ENCODE data around the gene IL18. TPM values are rescaled to one million over a fixed set of nuclear protein-coding genes. Genes with fewer than 3 reads are reported as not detected.
A peak's percentile ranks its signal among the peaks of the same experiment; 100 is the strongest.

The IL18 gene
- polyA plus RNA-seq, 1 donor (not counting 4 experiments of a cell fraction or from before 2014, with no cell fraction given) = 205 TPM

GRCh38 chr11:112114460-112114859 is 49.4 kb downstream of the IL18 start:
- no peak overlapping the region for H2AFZ ChIP-seq (ENCODE audit: control insufficient read depth, low read length)
- no peak for TF ChIP-seq CTCF (optimal IDR thresholded peaks at IDR 0.05 in 1 of 3, IDR thresholded peaks at IDR 0.05 in 1 of 3, conservative IDR thresholded peaks at IDR 0.05 in 1 of 3; ENCODE audit: extremely low read depth in 1 of 3, insufficient read depth in 2 of 3, low read length in 3 of 3)
- no peak for TF ChIP-seq EZH2 (IDR thresholded peaks at IDR 0.05; ENCODE audit: low read length)
- dilution Hi-C loops (cut with MboI; ENCODE audit: extremely low pct_ligation_motif_present, low sequenced_read_pairs) = no loop called here
- H3K36me3 ChIP-seq (ENCODE audit: control insufficient read depth in 2 of 2, extremely low read depth in 1 of 2, insufficient read depth in 2 of 2, low read length in 2 of 2) = no peaks in the 10 kb centered on the region
- no peaks in the 10 kb centered on the region for H3K27me3 ChIP-seq (ENCODE audit: control insufficient read depth, extremely low read depth, insufficient read depth, low read length)
- H3K4me3 ChIP-seq (ENCODE audit: control insufficient read depth in 2 of 3, extremely low read depth in 1 of 3, insufficient read depth in 2 of 3, low read depth in 1 of 3, low read length in 3 of 3) = no peak overlapping the region
- FAIRE-seq (no peak), DNase-seq (ENCODE audit: low read depth, low spot score) (no peak)
- no peak overlapping the region for H3K27ac ChIP-seq (ENCODE audit: control insufficient read depth, insufficient read depth, low read length)
- H3K4me1 ChIP-seq (ENCODE audit: control insufficient read depth, extremely low read depth, insufficient read depth, low read length) = peaks cover 4% of the 10 kb centered on the region
- no peak overlapping the region for H3K9ac ChIP-seq (ENCODE audit: control insufficient read depth, extremely low read depth, insufficient read depth, low read length)
- no peaks in the 10 kb centered on the region for H3K9me1 ChIP-seq (ENCODE audit: control insufficient read depth, extremely low read depth, insufficient read depth, low read length)
- H3K79me2 ChIP-seq (ENCODE audit: control insufficient read depth, insufficient read depth, low read length) = no peaks in the 10 kb centered on the region
- no peak overlapping the region for H3K4me2 ChIP-seq (ENCODE audit: control insufficient read depth, extremely low read depth, insufficient read depth, low read depth, low read length)
- no peaks in the 10 kb centered on the region for H3K9me3 ChIP-seq (ENCODE audit: control insufficient read depth, low read depth, low read length)
- H4K20me1 ChIP-seq (ENCODE audit: control insufficient read depth, extremely low read depth, insufficient read depth, low read length) = no peaks in the 10 kb centered on the region

- Histone ChIP-seq H3K79me2 (ENCODE audit: control insufficient read depth, insufficient read depth, low read length) (no peaks in the 10 kb centered on the region), H3K27ac (ENCODE audit: control insufficient read depth, insufficient read depth, low read length) (no peak overlapping the region), H2AFZ (ENCODE audit: control insufficient read depth, low read length) (no peak overlapping the region), H4K20me1 (ENCODE audit: control insufficient read depth, extremely low read depth, insufficient read depth, low read length) (no peaks in the 10 kb centered on the region), H3K9me1 (ENCODE audit: control insufficient read depth, extremely low read depth, insufficient read depth, low read length) (no peaks in the 10 kb centered on the region), H3K36me3 (ENCODE audit: control insufficient read depth in 2 of 2, extremely low read depth in 1 of 2, insufficient read depth in 2 of 2, low read length in 2 of 2) (no peaks in the 10 kb centered on the region), H3K4me3 (ENCODE audit: control insufficient read depth in 2 of 3, extremely low read depth in 1 of 3, insufficient read depth in 2 of 3, low read depth in 1 of 3, low read length in 3 of 3) (no peak overlapping the region), H3K9me3 (ENCODE audit: control insufficient read depth, low read depth, low read length) (no peaks in the 10 kb centered on the region), H3K27me3 (ENCODE audit: control insufficient read depth, extremely low read depth, insufficient read depth, low read length) (no peaks in the 10 kb centered on the region), H3K4me2 (ENCODE audit: control insufficient read depth, extremely low read depth, insufficient read depth, low read depth, low read length) (no peak overlapping the region), H3K4me1 (ENCODE audit: control insufficient read depth, extremely low read depth, insufficient read depth, low read length) (no peaks in the 10 kb centered on the region), H3K9ac (ENCODE audit: control insufficient read depth, extremely low read depth, insufficient read depth, low read length) (no peak overlapping the region)
- DNase-seq (ENCODE audit: low read depth, low spot score) (peak; percentile 55), FAIRE-seq (peak; percentile 58)
- dilution Hi-C loops (cut with MboI; ENCODE audit: extremely low pct_ligation_motif_present, low sequenced_read_pairs) = no loop called here
- peak; percentile 47 to 67 (median 63) for TF ChIP-seq CTCF (optimal IDR thresholded peaks at IDR 0.05 in 1 of 3, IDR thresholded peaks at IDR 0.05 in 1 of 3, conservative IDR thresholded peaks at IDR 0.05 in 1 of 3; ENCODE audit: extremely low read depth in 1 of 3, insufficient read depth in 2 of 3, low read length in 3 of 3)
- no peak for TF ChIP-seq EZH2 (IDR thresholded peaks at IDR 0.05; ENCODE audit: low read length)
These were observed 50.1 kb downstream of the IL18 start for GRCh38 chr11:112113539-112114457.
